ENCODE measurements around the gene EVPL. TPM values are rescaled to one million over a fixed set of nuclear protein-coding genes. Genes with fewer than 3 reads are reported as not detected.
"Not testable (repeated sequence)": the region's sequence is repeated elsewhere in the genome, so short reads cannot be mapped to it uniquely, and the experiment has no call there.

Gene EVPL
- total RNA-seq, 1 experiment from 2014 or later, result not detected

DNA sequence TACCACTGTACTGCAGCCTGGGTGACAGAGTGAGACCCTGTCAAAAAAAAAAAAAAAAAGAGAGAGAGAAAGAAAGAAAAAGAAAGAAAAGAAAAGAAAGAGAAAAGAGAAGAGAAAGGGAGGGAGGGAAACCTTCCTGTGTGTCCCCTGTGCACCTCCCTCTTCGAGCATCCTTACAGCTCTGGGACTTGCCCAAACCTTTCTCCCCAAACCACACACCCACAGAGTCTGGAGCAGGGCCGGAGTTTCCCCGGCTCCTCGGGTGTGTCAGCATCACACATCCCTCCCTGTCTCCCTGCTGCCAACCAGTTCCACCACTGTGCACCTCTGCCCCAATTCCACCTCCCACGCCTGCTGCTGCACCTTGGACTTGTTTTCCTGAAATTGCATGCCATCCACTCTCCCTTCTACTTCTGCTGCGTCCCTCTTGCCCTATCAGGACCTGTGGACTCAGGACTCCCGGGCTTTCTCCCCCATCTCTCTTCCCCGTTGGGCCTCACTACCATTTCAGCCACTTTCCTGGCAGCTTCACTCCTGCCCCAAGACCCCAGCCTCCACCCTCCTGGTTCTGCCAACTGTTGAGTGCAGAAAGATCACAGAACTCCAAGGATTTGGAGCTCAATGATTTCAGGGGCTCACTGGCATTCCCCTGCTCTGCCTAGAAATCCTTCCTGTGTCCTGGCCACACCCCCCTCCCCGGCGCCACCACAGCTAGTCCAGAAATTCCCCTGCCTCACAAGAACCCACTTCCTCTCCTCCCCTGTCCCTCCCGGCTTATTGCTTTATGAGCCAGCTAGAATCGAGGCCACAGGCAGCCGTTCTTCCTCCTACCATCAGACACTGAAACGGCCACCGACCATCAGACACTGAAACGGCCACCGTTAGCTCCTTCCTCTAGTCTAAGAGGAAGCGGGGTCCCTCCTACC lies 30.2 kb downstream of the EVPL start:
- DNase-seq (ENCODE audit: low spot score), result peak; percentile 85

DNA sequence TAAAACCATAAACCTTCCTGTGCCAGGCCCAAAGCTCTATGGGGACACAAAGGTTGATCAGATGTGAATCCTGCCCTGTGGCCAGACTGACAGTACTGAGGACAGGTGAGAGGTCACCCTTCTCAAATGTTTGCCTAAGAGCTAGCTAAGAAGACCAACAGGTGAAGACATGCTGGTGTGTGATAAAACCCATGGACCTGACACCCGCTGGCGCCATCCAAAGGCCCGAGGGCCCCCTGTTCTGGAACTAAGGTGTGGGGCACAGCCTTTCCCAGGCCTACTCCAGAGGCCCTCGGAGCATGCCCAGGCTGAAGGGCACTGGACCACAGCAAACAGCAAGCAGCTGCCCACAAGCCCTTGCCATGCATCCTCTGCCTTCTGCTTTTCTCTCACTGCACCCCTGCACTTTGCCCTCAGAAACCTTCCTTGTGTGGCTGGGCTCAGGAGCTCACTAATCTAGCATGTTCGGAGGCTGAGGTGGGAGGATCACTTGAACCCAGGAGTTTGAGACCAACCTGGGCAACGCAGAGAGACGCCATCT lies 31.7 kb downstream of the EVPL start:
- no peak for DNase-seq (ENCODE audit: low spot score)

DNA sequence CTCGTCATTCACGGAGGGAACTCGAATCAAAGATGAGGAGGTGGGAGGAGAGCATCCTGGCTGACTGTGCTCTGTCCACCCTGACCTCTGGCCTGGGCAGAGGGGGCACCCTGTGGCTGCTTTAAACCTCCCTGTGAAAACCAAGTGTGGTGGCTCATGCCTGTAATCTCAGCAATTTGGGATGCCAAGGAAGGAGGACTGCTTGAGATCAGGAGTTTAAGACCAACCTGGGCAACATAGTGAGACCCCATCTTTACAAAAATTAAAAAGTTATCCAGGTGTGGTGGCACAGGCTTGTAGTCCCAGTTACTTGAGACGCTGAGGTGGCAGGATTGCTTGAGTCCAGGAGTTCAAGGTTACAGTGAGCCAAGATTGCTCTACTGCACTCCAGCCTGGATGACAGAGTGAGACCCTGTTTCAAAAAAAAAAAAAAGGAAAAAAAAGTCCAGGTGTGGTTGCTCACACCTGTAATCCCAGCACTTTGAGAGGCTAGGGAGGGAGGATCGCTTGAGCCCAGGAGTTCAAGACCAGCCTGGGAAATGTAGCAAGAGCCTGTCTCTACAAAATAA lies 32.2 kb downstream of the EVPL start:
- no peak for DNase-seq (ENCODE audit: low spot score)

- no peak for DNase-seq (ENCODE audit: low spot score)
These were observed 35.7 kb downstream of the EVPL start for GRCh38 chr17:75991396-75991795.

- DNase-seq (ENCODE audit: low spot score), result no peak
These were observed 40.1 kb downstream of the EVPL start for GRCh38 chr17:75987041-75987440.

GRCh38 chr17:75985986-75986385 lies 41.1 kb downstream of the EVPL start:
- DNase-seq (ENCODE audit: low spot score), result no peak

- no peak for DNase-seq (ENCODE audit: low spot score)
These were observed 43.5 kb downstream of the EVPL start for GRCh38 chr17:75983501-75984181.

GRCh38 chr17:75981019-75981615 lies 46.0 kb downstream of the EVPL start:
- no peak for DNase-seq (ENCODE audit: low spot score)

- no peak for DNase-seq (ENCODE audit: low spot score)
These were observed 46.7 kb downstream of the EVPL start for GRCh38 chr17:75980188-75981018.

- DNase-seq (ENCODE audit: low spot score), result no peak
These were observed 47.4 kb downstream of the EVPL start for GRCh38 chr17:75979705-75980187.

DNA sequence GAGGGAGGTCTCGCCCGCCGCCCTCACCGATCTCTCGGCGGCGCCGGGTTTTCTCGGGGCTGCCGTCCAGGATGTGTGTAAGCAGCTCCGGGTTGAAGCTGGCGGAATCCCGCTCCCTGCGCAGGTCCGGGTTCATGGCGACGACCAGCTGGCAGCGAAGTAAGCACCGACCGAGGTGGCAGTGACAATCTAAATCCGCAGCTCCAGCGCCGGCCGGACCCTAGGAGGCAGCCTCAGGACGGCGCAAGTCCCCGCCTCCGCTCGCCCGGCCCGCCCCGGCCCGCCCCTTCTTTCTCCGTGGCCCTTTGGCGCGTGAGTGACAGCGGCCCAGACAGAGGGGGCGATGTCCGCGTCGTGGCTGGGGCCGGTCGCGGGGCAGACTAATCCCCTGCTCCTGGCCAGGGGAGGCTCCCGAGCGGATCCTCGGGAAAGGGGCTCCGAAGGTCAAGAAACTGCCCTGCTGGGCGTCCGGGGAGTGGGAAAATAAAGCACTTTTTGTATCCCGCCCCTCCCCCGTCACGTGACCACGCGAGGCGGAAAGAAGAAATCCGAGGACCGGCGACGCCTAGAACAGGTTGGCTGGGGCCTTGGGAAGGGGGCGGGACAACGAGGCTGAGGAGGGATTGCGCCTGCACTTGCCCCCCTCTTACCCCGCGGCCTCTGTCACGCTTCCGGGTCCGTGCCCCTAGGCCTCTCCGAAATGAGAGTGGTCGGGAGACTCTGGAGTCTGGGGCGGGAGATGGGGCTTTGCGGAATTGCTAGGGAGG lies 48.0 kb downstream of the EVPL start, which contains the start of the genes ACOX1 and TEN1:
Gene ACOX1 (minus strand): TSS at position 229 of the 767 bp plus-strand sequence. CDS start 93 bp downstream, at position 136.
Gene TEN1 (plus strand): TSS at position 303 of the 767 bp plus-strand sequence. CDS start 6,953 bp downstream, outside the sequence.
- peak; percentile 98 for DNase-seq (ENCODE audit: low spot score)

GRCh38 chr17:75976175-75976848 lies 50.8 kb downstream of the EVPL start:
- no peak for DNase-seq (ENCODE audit: low spot score)

GRCh38 chr17:75975757-75976174 lies 51.3 kb downstream of the EVPL start:
- DNase-seq (ENCODE audit: low spot score), result no peak

DNA sequence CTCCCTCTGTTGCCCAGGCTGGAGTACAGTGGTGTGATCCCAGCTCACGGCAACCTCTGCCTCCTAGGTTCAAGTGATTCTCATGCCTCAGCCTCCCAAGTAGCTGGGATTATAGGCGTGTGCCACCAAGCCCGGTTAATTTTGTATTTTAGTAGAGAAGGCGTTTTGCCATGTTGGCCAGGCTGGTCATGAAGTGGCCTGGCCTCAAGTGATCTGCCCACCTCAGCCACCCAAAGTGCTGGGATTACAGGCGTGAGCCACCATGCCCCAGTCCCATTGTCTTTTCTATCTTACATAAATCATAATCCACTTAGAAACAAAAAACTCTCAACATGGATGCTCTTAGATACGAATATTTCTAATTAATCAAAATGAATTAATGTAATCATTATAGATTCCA lies 51.9 kb downstream of the EVPL start:
- not testable (repeated sequence) for DNase-seq (ENCODE audit: low spot score)

DNA sequence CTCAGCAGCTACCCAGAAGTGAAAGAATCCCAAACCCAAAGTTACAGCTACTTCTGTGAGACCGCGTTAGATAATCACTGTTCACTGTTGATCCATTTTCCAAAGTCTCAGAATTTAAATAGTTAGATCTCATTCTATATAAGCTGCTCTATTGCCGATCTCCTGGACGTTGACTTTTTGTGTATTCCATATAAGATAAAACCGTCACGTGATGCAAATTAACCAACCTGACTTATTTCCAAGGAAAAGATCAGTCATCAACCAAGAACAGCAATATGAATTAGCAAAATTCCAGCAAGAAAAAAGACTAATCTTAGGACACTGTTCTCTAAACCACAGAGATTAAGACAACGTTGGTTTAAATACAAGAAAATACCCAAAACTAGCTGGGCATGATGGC lies 56.5 kb downstream of the EVPL start:
- no peak for DNase-seq (ENCODE audit: low spot score)

DNA sequence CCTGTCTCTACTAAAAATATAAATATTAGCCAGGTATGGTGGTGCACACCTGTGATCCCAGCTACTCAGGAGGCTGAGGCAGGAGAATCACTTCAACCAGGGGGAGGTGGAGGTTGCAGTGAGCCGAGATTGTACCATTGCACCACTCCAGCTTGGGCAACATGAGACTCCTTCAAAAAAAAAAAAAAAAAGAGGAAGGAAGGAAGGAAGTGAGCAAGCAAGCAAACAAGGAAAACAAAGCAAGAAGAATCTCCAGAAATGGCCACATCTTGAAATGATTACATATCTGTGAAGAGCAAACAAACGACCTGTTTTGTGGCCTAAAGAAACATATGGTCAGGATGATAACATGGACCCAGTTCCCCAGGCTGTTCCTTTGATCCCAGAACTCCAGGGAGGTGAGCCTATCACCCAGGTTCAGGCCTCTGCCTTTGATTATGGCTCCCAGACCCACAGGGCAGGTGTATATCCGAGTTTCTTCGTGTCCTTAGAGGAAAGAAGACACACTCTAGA lies 57.0 kb downstream of the EVPL start:
- DNase-seq (ENCODE audit: low spot score), result no peak

DNA sequence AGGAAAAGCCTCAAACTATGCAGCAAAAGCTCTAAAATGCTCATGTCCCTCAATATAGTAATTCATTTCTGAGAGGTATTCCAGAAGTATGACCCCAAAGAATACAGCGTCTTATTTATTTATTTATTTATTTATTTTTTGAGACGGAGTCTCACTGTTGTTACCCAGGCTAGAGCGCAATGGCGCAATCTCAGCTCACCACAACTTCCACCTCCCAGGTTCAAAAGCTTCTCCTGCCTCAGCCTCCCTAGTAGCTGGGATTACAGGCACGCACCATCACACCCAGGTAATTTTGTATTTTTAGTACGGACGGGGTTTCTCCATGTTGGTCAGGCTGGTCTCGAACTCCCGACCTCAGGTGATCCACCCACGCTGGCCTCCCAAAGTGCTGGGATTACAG lies 58.1 kb downstream of the EVPL start:
- DNase-seq (ENCODE audit: low spot score), result not testable (repeated sequence)

DNA sequence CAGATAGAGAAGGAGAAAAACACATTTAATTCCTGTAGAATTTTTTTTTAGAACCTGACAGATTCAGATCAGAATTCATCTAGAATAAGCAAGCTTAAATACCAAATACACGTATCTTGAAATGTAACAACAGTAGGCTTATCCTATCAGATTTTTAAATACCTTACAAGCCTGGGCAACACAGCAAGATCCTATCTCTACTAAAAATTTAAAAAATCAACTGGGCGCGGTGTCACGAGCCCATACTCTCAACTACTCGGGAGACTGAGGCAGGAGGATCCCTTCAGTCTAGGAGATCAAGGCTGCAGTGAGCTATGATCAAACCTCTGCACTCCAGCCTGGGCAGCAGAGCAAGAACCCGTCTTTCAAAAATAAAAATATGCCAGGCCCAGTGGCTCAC lies 61.6 kb downstream of the EVPL start:
- no peak for DNase-seq (ENCODE audit: low spot score)
